Neuronal stem cell (in vitro differentiated cells): ENCODE data around the gene ULK4.

Source experiments
- DNase-seq: peaks from one replicate; pipeline ENCODE4 v3.0.0-alpha.2; 2013; ENCODE audit warnings: low spot score
- H2AFZ ChIP-seq: one replicate; pipeline ENCODE4 v1.6.1; 2013; ENCODE audit warnings: mild to moderate bottlenecking, low read length, inconsistent platforms
- H2AK5ac ChIP-seq: 2 replicates; pipeline ENCODE4 v1.6.1; 2013; ENCODE audit warnings: low read depth, mild to moderate bottlenecking, inconsistent platforms, low read length, moderate library complexity, mixed read lengths
- H2BK120ac ChIP-seq: 2 replicates; pipeline ENCODE4 v1.6.1; 2013; ENCODE audit warnings: low read depth, mild to moderate bottlenecking, inconsistent platforms, low read length, moderate library complexity, mixed read lengths
- H2BK12ac ChIP-seq: one replicate; pipeline ENCODE4 v1.6.1; 2013; ENCODE audit warnings: low read length, inconsistent platforms
- H2BK15ac ChIP-seq: 2 replicates; pipeline ENCODE4 v1.6.1; 2013; ENCODE audit warnings: mild to moderate bottlenecking, low read length, inconsistent platforms, mixed read lengths
- H2BK5ac ChIP-seq: one replicate; pipeline ENCODE4 v1.6.1; 2013; ENCODE audit warnings: inconsistent platforms, mild to moderate bottlenecking, low read length, moderate library complexity
- H3K14ac ChIP-seq: one replicate; pipeline ENCODE4 v1.6.1; 2013; ENCODE audit warnings: low read length, inconsistent platforms
- H3K18ac ChIP-seq: 2 replicates; pipeline ENCODE4 v1.6.1; 2013; ENCODE audit warnings: low read length, inconsistent platforms
- H3K23ac ChIP-seq: 2 replicates; pipeline ENCODE4 v1.6.1; 2013; ENCODE audit warnings: low read depth, mild to moderate bottlenecking, mixed read lengths, low read length, inconsistent platforms; ENCODE audit not compliant: poor library complexity
- H3K27ac ChIP-seq: replicated peaks from 3 replicates; pipeline ENCODE4 v1.5.1; 2013; ENCODE audit warnings: low read length, inconsistent platforms
- H3K27me3 ChIP-seq, 3 experiments: 2 replicates each; pipeline ENCODE4 v1.6.1; 2013; ENCODE audit warnings: low read length in 3 of 3, mild to moderate bottlenecking in 2 of 3, inconsistent platforms in 1 of 3, low read depth in 1 of 3, mixed read lengths in 1 of 3, moderate library complexity in 1 of 3; ENCODE audit not compliant: control insufficient read depth in 3 of 3, insufficient read depth in 3 of 3
- H3K36me3 ChIP-seq, 2 donors: replicated peaks in 1 of 2; 2 replicates each; pipeline ENCODE4 v1.6.1; 2013; ENCODE audit warnings: low read length in 2 of 2; ENCODE audit not compliant: control insufficient read depth in 2 of 2, insufficient read depth in 2 of 2
- H3K4ac ChIP-seq: 2 replicates; pipeline ENCODE4 v1.6.1; 2013; ENCODE audit warnings: inconsistent platforms, mild to moderate bottlenecking, low read length, moderate library complexity
- H3K4me1 ChIP-seq, 2 donors: 1 replicate in 1 of 2; 2 replicates in 1 of 2; pipeline ENCODE4 v1.6.1; 2013; ENCODE audit warnings: low read length in 2 of 2, low read depth in 1 of 2; ENCODE audit not compliant: control insufficient read depth in 2 of 2, insufficient read depth in 1 of 2
- H3K4me2 ChIP-seq: one replicate; pipeline ENCODE4 v1.6.1; 2013; ENCODE audit warnings: mild to moderate bottlenecking, low read length, inconsistent platforms; ENCODE audit not compliant: insufficient read depth, poor library complexity, severe bottlenecking
- H3K4me3 ChIP-seq, 2 donors: 2 replicates each; pipeline ENCODE4 v1.5.1; 2013; ENCODE audit warnings: low read length in 2 of 2, mild to moderate bottlenecking in 2 of 2, inconsistent platforms in 1 of 2, moderate library complexity in 1 of 2
- H3K79me1 ChIP-seq: one replicate; pipeline ENCODE4 v1.6.1; 2013; ENCODE audit warnings: low read depth, mild to moderate bottlenecking, inconsistent platforms, low read length, moderate library complexity
- H3K9ac ChIP-seq: one replicate; pipeline ENCODE4 v1.6.1; 2013; ENCODE audit warnings: mild to moderate bottlenecking, low read depth, low read length, inconsistent platforms; ENCODE audit not compliant: poor library complexity
- H3K9me3 ChIP-seq, 2 donors: replicated peaks in 1 of 2; 2 replicates each; pipeline versions ENCODE3 to v1.6.1; 2013; ENCODE audit warnings: low read length in 2 of 2, mild to moderate bottlenecking in 2 of 2, inconsistent platforms in 1 of 2, low read depth in 1 of 2, mixed read lengths in 1 of 2, moderate library complexity in 1 of 2; ENCODE audit not compliant: control insufficient read depth in 2 of 2, insufficient read depth in 1 of 2
- H4K8ac ChIP-seq: one replicate; pipeline ENCODE4 v1.6.1; 2013; ENCODE audit warnings: low read depth, mild to moderate bottlenecking, inconsistent platforms, low read length, moderate library complexity
- H4K91ac ChIP-seq: one replicate; pipeline ENCODE4 v1.6.1; 2013; ENCODE audit warnings: low read length, low read depth, mild to moderate bottlenecking, inconsistent platforms; ENCODE audit not compliant: poor library complexity
- WGBS, 2 donors: extraction: QIAGEN DNeasy Blood & Tissue Kit; methylation state at CpG; one replicate each; pipeline ENCODE4 v1.1.7; 2013; ENCODE audit warnings: missing lambda C conversion rate in 2 of 2, mixed read lengths in 1 of 2; ENCODE audit not compliant: insufficient read length in 2 of 2, insufficient replicate concordance in 1 of 2; ENCODE audit errors: extremely low coverage in 2 of 2; 5-methylcytosine and 5-hydroxymethylcytosine counted together

Gene ULK4

DNA sequence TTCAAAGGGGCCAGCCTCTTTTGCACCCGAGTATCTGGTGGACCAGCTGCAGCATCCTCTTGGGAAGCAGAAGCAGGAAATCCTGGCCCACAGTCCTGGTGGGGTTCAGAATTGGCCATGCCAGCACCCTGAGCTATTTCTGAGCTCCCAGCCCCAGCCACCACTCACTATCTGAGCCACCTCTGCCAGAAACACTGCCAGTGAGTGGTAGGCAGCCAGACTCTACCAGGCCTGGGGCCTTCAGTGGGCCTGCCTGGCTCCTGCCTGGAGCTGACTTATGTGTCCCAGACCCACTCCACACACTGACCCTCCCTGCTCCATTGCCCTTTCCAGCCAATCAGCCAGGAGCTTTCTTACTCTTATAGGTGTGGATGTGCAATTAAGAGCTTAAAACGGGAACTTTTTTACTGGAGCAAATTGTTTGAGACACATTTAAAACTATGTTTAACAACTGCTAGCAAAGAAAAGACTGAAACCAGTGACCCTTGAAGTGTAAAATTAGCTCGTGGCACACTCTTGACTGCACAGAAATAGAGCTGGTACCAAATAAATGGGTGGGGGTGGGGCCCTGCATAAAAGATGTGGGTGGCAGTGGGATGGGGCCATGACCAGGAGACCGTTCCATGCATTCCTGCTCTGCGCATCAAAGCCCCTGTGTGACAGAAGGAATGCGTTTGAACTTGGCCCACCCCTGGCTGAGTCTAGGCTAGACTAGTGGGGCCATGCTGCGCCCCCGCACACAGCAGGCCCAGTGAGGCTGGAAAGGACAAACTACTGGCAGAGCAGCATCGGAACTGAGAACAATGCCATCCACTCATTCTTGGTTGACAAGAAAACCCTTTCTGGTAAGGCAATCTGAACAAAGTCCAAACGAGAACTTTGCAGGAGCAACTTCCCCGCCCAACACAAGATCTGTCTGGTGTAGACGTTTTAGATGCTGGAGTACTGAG lies 714.6 kb downstream of the ULK4 start:
- no peak overlapping the region for H3K4me3 ChIP-seq
- H3K23ac ChIP-seq, result no peak overlapping the region
- H3K79me1 ChIP-seq, result no peaks in the 10 kb centered on the region
- H3K9ac ChIP-seq, result no peak overlapping the region
- H3K27me3 ChIP-seq, result no peaks in the 10 kb centered on the region
- H2AFZ ChIP-seq, result no peak overlapping the region
- H4K8ac ChIP-seq, result no peak overlapping the region
- H2BK120ac ChIP-seq, result no peak overlapping the region
- no peak overlapping the region for H2BK12ac ChIP-seq
- no peak overlapping the region for H3K14ac ChIP-seq
- H3K9me3 ChIP-seq, result no peaks in the 10 kb centered on the region
- H4K91ac ChIP-seq, result no peak overlapping the region
- peaks cover 0 to 7% of the 10 kb centered on the region in 2 donors for H3K4me1 ChIP-seq
- H3K4me2 ChIP-seq, result no peak overlapping the region
- no peak overlapping the region for H3K27ac ChIP-seq
- no peak for DNase-seq
- H3K36me3 ChIP-seq, result peaks cover 0 to 38% of the 10 kb centered on the region in 2 donors
- no peak overlapping the region for H3K18ac ChIP-seq
- WGBS, 2 donors, result no CpG with 5 or more reads among the region's 12 CpGs
- no peak overlapping the region for H3K4ac ChIP-seq
- H2BK5ac ChIP-seq, result no peak overlapping the region
- no peak overlapping the region for H2AK5ac ChIP-seq
- no peak overlapping the region for H2BK15ac ChIP-seq

GRCh38 chr3:41244620-41245336 lies 717.1 kb downstream of the ULK4 start:
- Histone ChIP-seq H3K36me3 (peaks cover 2 to 64% of the 10 kb centered on the region in 2 donors), H3K9me3 (no peaks in the 10 kb centered on the region), H2AFZ (no peak overlapping the region), H2BK120ac (no peak overlapping the region), H4K91ac (no peak overlapping the region), H3K23ac (no peak overlapping the region), H3K18ac (no peak overlapping the region), H2AK5ac (no peak overlapping the region), H3K14ac (no peak overlapping the region), H3K27ac (no peak overlapping the region), H2BK15ac (no peak overlapping the region), H3K4ac (no peak overlapping the region), H3K79me1 (no peaks in the 10 kb centered on the region), H2BK12ac (no peak overlapping the region), H3K4me2 (no peak overlapping the region), H3K4me1 (peaks cover 0 to 7% of the 10 kb centered on the region in 2 donors), H2BK5ac (no peak overlapping the region), H4K8ac (no peak overlapping the region), H3K27me3 (no peaks in the 10 kb centered on the region), H3K9ac (no peak overlapping the region), H3K4me3 (no peak overlapping the region)
- WGBS, 2 donors, result no CpG with 5 or more reads among the region's 6 CpGs
- no peak for DNase-seq

DNA sequence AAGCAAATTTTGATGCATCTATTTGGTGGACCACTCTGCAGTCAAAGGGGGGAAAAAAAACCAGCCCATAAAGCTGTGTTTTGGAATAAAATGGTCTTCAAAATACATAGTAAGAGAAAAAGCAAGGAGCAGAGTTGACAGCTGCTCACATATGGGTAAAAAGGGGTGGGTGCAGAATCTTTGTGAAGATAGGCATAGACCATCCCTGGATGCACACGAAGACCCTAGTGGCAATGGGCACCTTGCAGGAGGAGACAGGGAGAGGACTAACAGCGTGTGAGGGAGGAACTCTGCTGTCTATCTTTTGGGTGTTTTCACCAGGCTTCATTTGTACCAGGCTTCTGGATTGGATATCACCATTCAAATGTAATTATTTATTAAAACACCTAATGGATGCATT lies 718.7 kb downstream of the ULK4 start:
- Histone ChIP-seq H2BK15ac (no peak overlapping the region), H3K36me3 (peaks cover 10 to 80% of the 10 kb centered on the region in 2 donors), H3K9ac (no peak overlapping the region), H3K27me3 (no peaks in the 10 kb centered on the region), H3K18ac (no peak overlapping the region), H3K4ac (no peak overlapping the region), H2BK5ac (no peak overlapping the region), H2BK12ac (no peak overlapping the region), H2BK120ac (no peak overlapping the region), H2AK5ac (no peak overlapping the region), H3K14ac (no peak overlapping the region), H3K4me2 (no peak overlapping the region), H4K91ac (no peak overlapping the region), H3K23ac (no peak overlapping the region), H3K27ac (no peak overlapping the region), H3K79me1 (no peaks in the 10 kb centered on the region), H3K4me3 (no peak overlapping the region), H3K4me1 (peaks cover 0 to 7% of the 10 kb centered on the region in 2 donors), H2AFZ (no peak overlapping the region), H4K8ac (no peak overlapping the region), H3K9me3 (no peaks in the 10 kb centered on the region)
- no CpG with 5 or more reads among the region's 2 CpGs for WGBS, 2 donors
- no peak for DNase-seq
